Parathyroid adenoma (tissue), 2 donors: ENCODE results near the gene RHOV.

Experiments used
- H2AFZ ChIP-seq: fragments of 300-600 bp; sonication (generic); one replicate; pipeline ENCODE4 v1.7.0; 2017; ENCODE audit warnings: antibody characterized with exemption, mild to moderate bottlenecking
- H3K27ac ChIP-seq: fragments of 300-600 bp; sonication (generic); one replicate; pipeline ENCODE4 v1.7.0; 2017
- H3K27me3 ChIP-seq: fragments of 300-600 bp; sonication (generic); one replicate; pipeline ENCODE4 v1.7.0; 2017; ENCODE audit warnings: low read length; ENCODE audit not compliant: control insufficient read depth, insufficient read depth
- H3K36me3 ChIP-seq: fragments of 300-600 bp; sonication (generic); one replicate; pipeline ENCODE4 v1.7.0; 2017; ENCODE audit warnings: low read length; ENCODE audit not compliant: control insufficient read depth, insufficient read depth
- H3K4me1 ChIP-seq: fragments of 300-600 bp; sonication (generic); one replicate; pipeline ENCODE4 v1.7.0; 2017; ENCODE audit warnings: control low read depth
- H3K4me2 ChIP-seq: fragments of 300-600 bp; sonication (generic); one replicate; pipeline ENCODE4 v1.7.0; 2017; ENCODE audit warnings: low read length
- H3K4me3 ChIP-seq: fragments of 300-600 bp; sonication (generic); one replicate; pipeline ENCODE4 v1.7.0; 2017; ENCODE audit warnings: low read depth, low read length
- H3K79me2 ChIP-seq: fragments of 300-600 bp; sonication (generic); one replicate; pipeline ENCODE4 v1.7.0; 2017; ENCODE audit warnings: control low read depth
- H3K9ac ChIP-seq: fragments of 300-600 bp; sonication (generic); one replicate; pipeline ENCODE4 v1.7.0; 2017; ENCODE audit warnings: mild to moderate bottlenecking
- H3K9me3 ChIP-seq: fragments of 300-600 bp; sonication (generic); one replicate; pipeline ENCODE4 v1.7.0; 2017; ENCODE audit warnings: low read length; ENCODE audit not compliant: control insufficient read depth
- CTCF ChIP-seq: fragments of 300-600 bp; sonication (generic); IDR thresholded peaks from one replicate; pipeline ENCODE4 v1.7.0; 2017; ENCODE audit warnings: antibody characterized with exemption, mild to moderate bottlenecking
- donor health status: primary hyperparathyroidism.

The RHOV gene

GRCh38 chr15:40877694-40878093 lies 3.7 kb upstream of the RHOV start:
- Histone ChIP-seq H3K4me2 (no peak overlapping the region), H3K4me3 (no peak overlapping the region), H3K36me3 (no peaks in the 10 kb centered on the region), H3K27ac (no peak overlapping the region), H3K9me3 (no peaks in the 10 kb centered on the region), H3K79me2 (no peaks in the 10 kb centered on the region), H3K27me3 (no peaks in the 10 kb centered on the region), H3K9ac (no peak overlapping the region), H3K4me1 (no peaks in the 10 kb centered on the region), H2AFZ (no peak overlapping the region)
- no peak for TF ChIP-seq CTCF

GRCh38 chr15:40875991-40876730 lies 2.1 kb upstream of the RHOV start:
- no peak overlapping the region for H2AFZ ChIP-seq
- no peak for TF ChIP-seq CTCF
- no peak overlapping the region for H3K4me3 ChIP-seq
- H3K4me2 ChIP-seq = no peak overlapping the region
- H3K9ac ChIP-seq = no peak overlapping the region
- no peaks in the 10 kb centered on the region for H3K79me2 ChIP-seq
- H3K36me3 ChIP-seq = no peaks in the 10 kb centered on the region
- H3K9me3 ChIP-seq = no peaks in the 10 kb centered on the region
- no peak overlapping the region for H3K27ac ChIP-seq
- H3K27me3 ChIP-seq = no peaks in the 10 kb centered on the region
- H3K4me1 ChIP-seq = no peaks in the 10 kb centered on the region

GRCh38 chr15:40872791-40873693 lies 992 bp downstream of the RHOV start:
- no peaks in the 10 kb centered on the region for H3K9me3 ChIP-seq
- H3K27ac ChIP-seq = peak overlapping the region; percentile 71
- H3K27me3 ChIP-seq = no peaks in the 10 kb centered on the region
- H3K79me2 ChIP-seq = no peaks in the 10 kb centered on the region
- peak overlapping the region; percentile 63 for H3K4me2 ChIP-seq
- peak overlapping the region; percentile 49 for H3K4me3 ChIP-seq
- no peak for TF ChIP-seq CTCF
- H3K9ac ChIP-seq = no peak overlapping the region
- no peaks in the 10 kb centered on the region for H3K4me1 ChIP-seq
- peak overlapping the region; percentile 81 for H2AFZ ChIP-seq
- no peaks in the 10 kb centered on the region for H3K36me3 ChIP-seq

GRCh38 chr15:40871749-40872617 lies 2.1 kb downstream of the RHOV start:
- no peaks in the 10 kb centered on the region for H3K9me3 ChIP-seq
- no peak for TF ChIP-seq CTCF
- H3K4me3 ChIP-seq = peak overlapping the region; percentile 49
- no peaks in the 10 kb centered on the region for H3K36me3 ChIP-seq
- peak overlapping the region; percentile 70 for H2AFZ ChIP-seq
- no peaks in the 10 kb centered on the region for H3K79me2 ChIP-seq
- H3K27me3 ChIP-seq = no peaks in the 10 kb centered on the region
- H3K9ac ChIP-seq = no peak overlapping the region
- no peaks in the 10 kb centered on the region for H3K4me1 ChIP-seq
- H3K4me2 ChIP-seq = peak overlapping the region; percentile 70
- H3K27ac ChIP-seq = peak overlapping the region; percentile 71
